HepG2 (cell line): ENCODE results near the gene RLN3. TPM values are rescaled to one million over a fixed set of nuclear protein-coding genes. Genes with fewer than 3 reads are reported as not detected.

Source experiments
- ARNT2 ChIP-seq: sonication (generic); formaldehyde crosslinking; IDR thresholded peaks from 2 replicates; pipeline ENCODE4 v1.8.0; 2022; ENCODE audit warnings: mild to moderate bottlenecking, low read depth, missing genetic modification reagents, moderate library complexity
- ATF6 ChIP-seq: sonication (generic); formaldehyde crosslinking; conservative IDR thresholded peaks from 2 replicates; pipeline ENCODE4 v1.4.0; 2020; ENCODE audit warnings: missing genetic modification reagents
- CBX2 ChIP-seq, 2 experiments: fragments of 200-600 bp in 1 of 2; sonication (generic); formaldehyde crosslinking in 1 of 2; IDR thresholded peaks; 2 replicates each; pipeline versions ENCODE4 v1.7.0 to v1.8.1; 2018 to 2022; ENCODE audit warnings: low read depth in 2 of 2, low read length in 1 of 2, mild to moderate bottlenecking in 1 of 2, missing genetic modification reagents in 1 of 2
- E2F5 ChIP-seq: sonication (generic); formaldehyde crosslinking; conservative IDR thresholded peaks from 2 replicates; pipeline ENCODE4 v1.4.0; 2020; ENCODE audit warnings: missing genetic modification reagents
- FOXK1 ChIP-seq: sonication (generic); formaldehyde crosslinking; IDR thresholded peaks from 2 replicates; pipeline ENCODE4 v1.4.0; 2020; ENCODE audit warnings: low read depth, missing genetic modification reagents, borderline replicate concordance
- GLI4 ChIP-seq: sonication (generic); formaldehyde crosslinking; IDR thresholded peaks from 2 replicates; pipeline ENCODE4 v1.5.1; 2020; ENCODE audit warnings: missing genetic modification reagents, mild to moderate bottlenecking, moderate library complexity, borderline replicate concordance
- HDAC2 ChIP-seq: sonication (generic); formaldehyde crosslinking; IDR thresholded peaks from 2 replicates; pipeline ENCODE4 v1.4.0; 2020; ENCODE audit warnings: missing genetic modification reagents
- HNF1A ChIP-seq, 2 experiments: sonication (generic) in 1 of 2; formaldehyde crosslinking in 1 of 2; IDR thresholded peaks; 2 replicates each; pipeline versions ENCODE4 v1.4.0 to v1.6.1; 2016 to 2020; ENCODE audit warnings: borderline replicate concordance in 1 of 2, low read depth in 1 of 2, mild to moderate bottlenecking in 1 of 2, missing genetic modification reagents in 1 of 2
- MLLT10 ChIP-seq: sonication (generic); formaldehyde crosslinking; IDR thresholded peaks from 2 replicates; pipeline ENCODE4 v1.4.0; 2020; ENCODE audit warnings: missing genetic modification reagents
- NFYB ChIP-seq: sonication (generic); formaldehyde crosslinking; IDR thresholded peaks from 2 replicates; pipeline ENCODE4 v1.4.0; 2020; ENCODE audit warnings: missing genetic modification reagents
- SP1 ChIP-seq, 2 experiments: fragments of 450-650 bp in 1 of 2; sonication (generic) in 1 of 2; formaldehyde crosslinking in 1 of 2; IDR thresholded peaks; 2 replicates each; pipeline versions ENCODE4 v1.4.0 to v1.6.1; 2016 to 2020; ENCODE audit warnings: missing genetic modification reagents in 1 of 2
- SYNCRIP ChIP-seq: fragments of 200-400 bp; formaldehyde crosslinking; IDR thresholded peaks from 2 replicates; pipeline ENCODE4 v1.6.1; 2018; ENCODE audit warnings: mild to moderate bottlenecking, low read depth, low read length; ENCODE audit not compliant: insufficient read depth
- ZFP37 ChIP-seq: sonication (generic); formaldehyde crosslinking; IDR thresholded peaks from 2 replicates; pipeline ENCODE4 v1.4.0; 2020; ENCODE audit warnings: missing genetic modification reagents, borderline replicate concordance
- ZNF710 ChIP-seq: sonication (generic); formaldehyde crosslinking; IDR thresholded peaks from 2 replicates; pipeline ENCODE4 v1.5.0; 2020; ENCODE audit warnings: mild to moderate bottlenecking, missing genetic modification reagents, borderline replicate concordance
- ZNF766 ChIP-seq: sonication (generic); formaldehyde crosslinking; IDR thresholded peaks from 2 replicates; pipeline ENCODE4 v1.5.0; 2020; ENCODE audit warnings: missing genetic modification reagents, borderline replicate concordance
- polyA plus RNA-seq, 8 experiments: library from polyadenylated mRNA; depleted of rRNA in 3 of 8; stranded (reverse) in 7 of 8; unstranded in 1 of 8; fragments of >200 nt; fragmentation: Illumina TruSeq in 4 of 8; extraction: Trizol in 4 of 8; gene quantifications; 2 replicates each; pipeline versions ENCODE4 v1.2.1 to v1.2.3, GENCODE V29; 2011 to 2016; ENCODE audit warnings: low read depth in 4 of 8, missing spikeins in 1 of 8, mixed read lengths in 1 of 8; ENCODE audit not compliant: insufficient read depth in 1 of 8
- total RNA-seq, 5 experiments: library from RNA; depleted of rRNA; stranded (reverse); fragments of >200 nt; fragmentation: Illumina TruSeq; extraction: Trizol; gene quantifications; 2 replicates each; pipeline ENCODE4 v1.2.3, GENCODE V29; 2016; ENCODE audit warnings: low read depth in 1 of 5

Gene RLN3
- total and polyA plus RNA-seq, 2 of the 13 experiments (the other 11 are each of a cell fraction or from before 2014, with no cell fraction given) = not detected

GRCh38 chr19:14006085-14006765 is 21.7 kb upstream of the RLN3 start, which contains the start of gene RFX1 (continued):
- TF ChIP-seq HNF1A (IDR thresholded peaks at IDR 0.05; ENCODE audit: low read depth) = peak; percentile 27; the same call in 1 of the 2 replicates
- no peak for TF ChIP-seq HNF1A (CRISPR knock-in tag; IDR thresholded peaks at IDR 0.05; ENCODE audit: borderline replicate concordance)
- TF ChIP-seq SP1 (IDR thresholded peaks at IDR 0.05) = no peak
- peak; percentile 82; the same call in 1 of the 2 replicates for TF ChIP-seq SP1 (CRISPR knock-in tag; IDR thresholded peaks at IDR 0.05)
- no peak for TF ChIP-seq ZNF710 (CRISPR knock-in tag)
- no peak for TF ChIP-seq ZNF766 (CRISPR knock-in tag)
- TF ChIP-seq CBX2 (IDR thresholded peaks at IDR 0.05; ENCODE audit: low read depth, low read length) = no peak
- no peak for TF ChIP-seq CBX2 (CRISPR knock-in tag; IDR thresholded peaks at IDR 0.05; ENCODE audit: low read depth)
- no peak for TF ChIP-seq SYNCRIP
- TF ChIP-seq HDAC2 = no peak
- TF ChIP-seq E2F5 = peak; percentile 90; the same call in 1 of the 2 replicates
- no peak for TF ChIP-seq ZFP37 (CRISPR knock-in tag)
- TF ChIP-seq FOXK1 (CRISPR knock-in tag) = peak; percentile 43
- TF ChIP-seq MLLT10 (CRISPR knock-in tag) = no peak
- TF ChIP-seq ATF6 (CRISPR knock-in tag) = no peak
- peak; percentile 98 for TF ChIP-seq NFYB (CRISPR knock-in tag)
- TF ChIP-seq ARNT2 = no peak
- no peak for TF ChIP-seq GLI4
